Measurements from ENCODE around the gene PPFIBP1. TPM values are rescaled to one million over a fixed set of nuclear protein-coding genes. Genes with fewer than 3 reads are reported as not detected.
"Not testable (repeated sequence)": the region's sequence is repeated elsewhere in the genome, so short reads cannot be mapped to it uniquely, and the experiment has no call there.

PPFIBP1 gene
- total and polyA plus RNA-seq, 2 of the 8 experiments (the other 6 are each of a cell fraction or from before 2014, with no cell fraction given): 7.7 to 31.3 TPM

DNA sequence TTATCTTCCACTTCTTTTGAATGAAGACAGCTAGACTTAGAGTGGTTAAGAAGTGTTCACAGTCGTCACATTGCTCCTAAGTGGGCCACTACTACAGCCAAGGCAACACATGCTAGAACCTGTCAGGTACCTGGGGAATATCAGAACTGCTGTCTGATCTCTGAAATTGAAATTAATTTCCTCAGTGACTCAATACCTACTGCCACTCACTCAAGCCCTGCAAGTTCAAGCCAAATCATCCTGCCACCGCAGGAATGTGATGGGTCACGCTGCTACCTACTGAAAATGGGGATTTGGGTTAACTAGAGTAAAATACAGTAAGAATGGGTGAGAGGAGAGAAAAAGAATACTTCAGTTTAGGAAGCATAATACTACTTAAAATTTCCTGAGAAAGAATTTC, 67.7 kb downstream of the PPFIBP1 start:
- FAIRE-seq; H3K36me3 ChIP-seq (ENCODE audit: control insufficient read depth in 2 of 4, insufficient read depth in 4 of 4, low read length in 3 of 4); H3K9ac ChIP-seq (replicated peaks in 1 of 4; ENCODE audit: extremely low read depth in 1 of 4, low read depth in 3 of 4, low read length in 3 of 4); H4K5ac ChIP-seq (ENCODE audit: insufficient read length, low read depth, low read length); H3K23me2 ChIP-seq (ENCODE audit: low read depth, low read length); H2BK12ac ChIP-seq (ENCODE audit: low read depth, low read length); DNase-seq (ENCODE audit: low read depth in 1 of 2, low spot score in 2 of 2); H3K4me3 ChIP-seq (ENCODE audit: extremely low read depth in 1 of 4, insufficient read depth in 2 of 4, low read depth in 3 of 4, low read length in 4 of 4); H3K9me3 ChIP-seq (ENCODE audit: insufficient read depth in 2 of 2, low read depth in 1 of 2, low read length in 1 of 2); H2BK120ac ChIP-seq (replicated peaks; ENCODE audit: low read depth, low read length); H4K91ac ChIP-seq (replicated peaks; ENCODE audit: insufficient read length, low read length); H3K27me3 ChIP-seq (replicated peaks in 1 of 4; ENCODE audit: control insufficient read depth in 3 of 4, extremely low read depth in 1 of 4, insufficient read depth in 3 of 4, low read length in 3 of 4); H2BK5ac ChIP-seq (ENCODE audit: low read depth, low read length); H2AK5ac ChIP-seq (ENCODE audit: low read depth, low read length); H2BK20ac ChIP-seq (ENCODE audit: low read length); H3K79me2 ChIP-seq (ENCODE audit: control insufficient read depth in 1 of 2, insufficient read depth in 2 of 2, low read length in 2 of 2); POLR2A ChIA-PET (ENCODE audit: partially characterized antibody); H3K27ac ChIP-seq (ENCODE audit: low read depth, low read length); H3K4me2 ChIP-seq (ENCODE audit: insufficient read depth in 1 of 2, low read depth in 2 of 2, low read length in 2 of 2); H3K79me1 ChIP-seq (ENCODE audit: low read depth, low read length); H4K8ac ChIP-seq (ENCODE audit: extremely low read depth, insufficient read depth, low read length); H3K56ac ChIP-seq (replicated peaks; ENCODE audit: insufficient read length, low read depth, low read length); H2BK15ac ChIP-seq (ENCODE audit: low read length); H3K4ac ChIP-seq (replicated peaks; ENCODE audit: insufficient read length, low read depth, low read length); H2AFZ ChIP-seq (ENCODE audit: low read length); H4K20me1 ChIP-seq (replicated peaks in 1 of 2; ENCODE audit: control insufficient read depth in 1 of 2, insufficient read depth in 2 of 2, low read length in 2 of 2); H3K4me1 ChIP-seq (replicated peaks in 1 of 4; ENCODE audit: control insufficient read depth in 3 of 4, insufficient read depth in 4 of 4, low read length in 3 of 4); H3K18ac ChIP-seq (ENCODE audit: extremely low read depth, low read length); H3K14ac ChIP-seq (ENCODE audit: insufficient read length); H3K23ac ChIP-seq (ENCODE audit: insufficient read length); CTCF ChIA-PET (ENCODE audit: partially characterized antibody): not testable (repeated sequence)
- 82% methylated on average over 3 of the region's 3 CpGs; no CpG with 5 or more reads in 1 of the 2 experiments for WGBS, 2 experiments (ENCODE audit: extremely low coverage in 1 of 2, insufficient coverage in 1 of 2, insufficient read length in 1 of 2, insufficient replicate concordance in 2 of 2, low coverage in 1 of 2, low lambda C conversion rate in 2 of 2, missing lambda C conversion rate in 1 of 2)

Measured in H1 (cell line).